ENCODE results near the gene TMEM106B. TPM values are rescaled to one million over a fixed set of nuclear protein-coding genes. Genes with fewer than 3 reads are reported as not detected.

The TMEM106B gene
- total and polyA plus RNA-seq, 2 of the 4 experiments (the other 2 are of a cell fraction) = 24.7 to 59.5 TPM

- no peak overlapping the region for H3K4me2 ChIP-seq (ENCODE audit: low read depth, low read length)
- H3K18ac ChIP-seq (ENCODE audit: low read depth, low read length) = no peak overlapping the region
- no peak overlapping the region for H4K91ac ChIP-seq (ENCODE audit: insufficient read depth, low read depth, low read length)
- intact Hi-C loops (cut with micrococcal nuclease) = no loop called here
- H3K9me1 ChIP-seq (ENCODE audit: insufficient read depth, low read length) = no peaks in the 10 kb centered on the region
- TF ChIP-seq RAD21 (IDR thresholded peaks at IDR 0.05; ENCODE audit: low read length) (no peak), POLR2A (IDR thresholded peaks at IDR 0.05; ENCODE audit: low read depth, low read length) (no peak), USF2 (IDR thresholded peaks at IDR 0.05; ENCODE audit: low read depth, low read length) (no peak), NFE2L2 (IDR thresholded peaks at IDR 0.05; ENCODE audit: low read depth, low read length) (no peak), CEBPB (IDR thresholded peaks at IDR 0.05; ENCODE audit: low read depth, low read length) (no peak), BHLHE40 (IDR thresholded peaks at IDR 0.05; ENCODE audit: low read depth, low read length) (no peak), RFX5 (IDR thresholded peaks at IDR 0.05; ENCODE audit: low read depth, low read length) (no peak), MAFK (IDR thresholded peaks at IDR 0.05; ENCODE audit: low read depth, low read length) (no peak), FOS (IDR thresholded peaks at IDR 0.05; ENCODE audit: low read depth, low read length) (no peak), MAZ (IDR thresholded peaks at IDR 0.05; ENCODE audit: borderline replicate concordance, low read depth, low read length) (no peak), ELK1 (IDR thresholded peaks at IDR 0.05; ENCODE audit: borderline replicate concordance, low read depth, low read length) (no peak), RCOR1 (IDR thresholded peaks at IDR 0.05; ENCODE audit: insufficient replicate concordance, low read length) (no peak), CTCF (conservative IDR thresholded peaks at IDR 0.05; ENCODE audit: low read depth, low read length) (no peak), CHD1 (IDR thresholded peaks at IDR 0.05; ENCODE audit: low read depth, low read length) (no peak)
- CTCF ChIA-PET = interaction anchor here (0.6 kb wide), 1 partner anchor 225 kb away, joined by 5 read pairs; no protein-coding TSS in a partner anchor
- H2BK5ac ChIP-seq (ENCODE audit: low read depth, low read length, poor library complexity, severe bottlenecking) = no peak overlapping the region
- in situ Hi-C loops (cut with MboI; ENCODE audit: low sequenced_read_pairs) = no loop called here
- H3K4ac ChIP-seq (ENCODE audit: low read depth, low read length) = no peak overlapping the region
- no peak overlapping the region for H3K4me3 ChIP-seq (ENCODE audit: insufficient read depth, low read depth, low read length)
- H3K9me3 ChIP-seq (ENCODE audit: control insufficient read depth, insufficient read depth, low read length) = no peaks in the 10 kb centered on the region
- no peak overlapping the region for H3K9ac ChIP-seq (ENCODE audit: low read depth, low read length)
- no TSS peak for BruUV-seq (replicated peaks)
- H2BK120ac ChIP-seq (ENCODE audit: low read depth, low read length) = no peak overlapping the region
- H3K56ac ChIP-seq (ENCODE audit: extremely low read depth, insufficient read depth, low read length) = no peak overlapping the region
- dilution Hi-C loops (cut with HindIII; ENCODE audit: low sequenced_read_pairs, unreplicated experiment) = no loop called here
- no peaks in the 10 kb centered on the region for H3K4me1 ChIP-seq (ENCODE audit: control insufficient read depth, insufficient read depth, low read length)
- no peaks in the 10 kb centered on the region for H3K36me3 ChIP-seq (ENCODE audit: control insufficient read depth, insufficient read depth, low read length)
- H2BK20ac ChIP-seq (ENCODE audit: low read depth, low read length) = no peak overlapping the region
- no peak overlapping the region for H2BK15ac ChIP-seq (ENCODE audit: low read depth, low read length)
- H3K79me1 ChIP-seq (ENCODE audit: low read depth in 1 of 2, low read length in 2 of 2) = no peaks in the 10 kb centered on the region
- H3K27ac ChIP-seq (ENCODE audit: insufficient read depth, low read length) = no peak overlapping the region
- H4K5ac ChIP-seq (ENCODE audit: low read depth, low read length) = no peak overlapping the region
- no peak overlapping the region for H3K14ac ChIP-seq (replicated peaks; ENCODE audit: low read depth, low read length)
- no peak overlapping the region for H2AK9ac ChIP-seq (replicated peaks; ENCODE audit: low read depth, low read length, poor library complexity)
- 80% methylated on average over 3 of the region's 6 CpGs; no CpG with 5 or more reads in 1 of the 2 experiments for WGBS, 2 experiments (ENCODE audit: extremely low coverage in 2 of 2, insufficient read length in 1 of 2)
- H4K8ac ChIP-seq (ENCODE audit: low read depth in 2 of 2, low read length in 2 of 2) = no peak overlapping the region
- no peaks in the 10 kb centered on the region for H4K20me1 ChIP-seq (ENCODE audit: insufficient read depth, low read length)
- ATAC-seq (ENCODE audit: low read depth) (no peak), DNase-seq (no peak)
- no peaks in the 10 kb centered on the region for H3K27me3 ChIP-seq (ENCODE audit: control insufficient read depth, insufficient read depth, low read length)
- POLR2A ChIA-PET (ENCODE audit: unreplicated experiment) = no interaction called here
- H2AFZ ChIP-seq (replicated peaks; ENCODE audit: low read length, poor library complexity) = no peak overlapping the region
- H2AK5ac ChIP-seq (ENCODE audit: low read depth, low read length) = no peak overlapping the region
- no peak overlapping the region for H3K23ac ChIP-seq (ENCODE audit: low read depth, low read length)
These were observed 78.9 kb downstream of the TMEM106B start for GRCh38 chr7:12289996-12290395.

All from IMR-90 (cell line).